Measurements from ENCODE around the gene CHMP4B. TPM values are rescaled to one million over a fixed set of nuclear protein-coding genes. Genes with fewer than 3 reads are reported as not detected.
A peak's percentile ranks its signal among the peaks of the same experiment; 100 is the strongest.

The CHMP4B gene
- total RNA-seq, 2 experiments from 2014 or later: 44.2 to 49.3 TPM

- Histone ChIP-seq H3K9me3 (ENCODE audit: control insufficient read depth in 1 of 2, insufficient read depth in 1 of 2, low read length in 2 of 2) (no peaks in the 10 kb centered on the region), H3K27me3 (ENCODE audit: control insufficient read depth in 1 of 2, insufficient read depth in 2 of 2, low read length in 2 of 2) (no peaks in the 10 kb centered on the region), H3K36me3 (ENCODE audit: insufficient read depth, low read length) (peaks cover 4% of the 10 kb centered on the region), H3K4me1 (ENCODE audit: insufficient read depth, low read length) (no peaks in the 10 kb centered on the region), H3K4me3 (ENCODE audit: low read length) (no peak overlapping the region), H3K27ac (ENCODE audit: low read depth in 1 of 2, low read length in 2 of 2) (no peak overlapping the region)
- Mint-ChIP-seq H3K9me3 (no peaks in the 10 kb centered on the region), H3K4me1 (ENCODE audit: low read depth) (no peaks in the 10 kb centered on the region), H3K27me3 (no peaks in the 10 kb centered on the region), H3K27ac (no peak overlapping the region), H3K4me3 (no peak overlapping the region), H3K36me3 (ENCODE audit: low read depth) (peaks cover 25% of the 10 kb centered on the region)
- ChIA-PET CTCF (no interaction called here), POLR2A (no interaction called here)
- TF ChIP-seq CTCF (IDR thresholded peaks at IDR 0.05): no peak
- intact Hi-C loops (cut with DNase I, micrococcal nuclease): no loop called here
- DNase-seq (no peak), ATAC-seq (ENCODE audit: poor library complexity) (no peak)
Measured at GRCh38 chr20:33772439-33772838, 38.7 kb upstream of the CHMP4B start.

- H3K4me1 Mint-ChIP-seq (ENCODE audit: low read depth): peaks cover under 1% of the 10 kb centered on the region
- no peak overlapping the region for H3K4me3 ChIP-seq (ENCODE audit: low read length)
- H3K27ac Mint-ChIP-seq: no peak overlapping the region
- no peaks in the 10 kb centered on the region for H3K27me3 ChIP-seq (ENCODE audit: control insufficient read depth in 1 of 2, insufficient read depth in 2 of 2, low read length in 2 of 2)
- ATAC-seq (ENCODE audit: poor library complexity) (no peak), DNase-seq (peak in 1 of 14 experiments; percentile 26)
- intact Hi-C loops (cut with DNase I, micrococcal nuclease): no loop called here
- H3K36me3 Mint-ChIP-seq (ENCODE audit: low read depth): peaks cover 21% of the 10 kb centered on the region
- no peak for TF ChIP-seq CTCF (IDR thresholded peaks at IDR 0.05)
- H3K27ac ChIP-seq (ENCODE audit: low read depth in 1 of 2, low read length in 2 of 2): no peak overlapping the region
- H3K4me3 Mint-ChIP-seq: no peak overlapping the region
- H3K9me3 Mint-ChIP-seq: no peaks in the 10 kb centered on the region
- ChIA-PET POLR2A (no interaction called here), CTCF (no interaction called here)
- H3K9me3 ChIP-seq (ENCODE audit: control insufficient read depth in 1 of 2, insufficient read depth in 1 of 2, low read length in 2 of 2): no peaks in the 10 kb centered on the region
- no peaks in the 10 kb centered on the region for H3K27me3 Mint-ChIP-seq
- H3K36me3 ChIP-seq (ENCODE audit: insufficient read depth, low read length): no peaks in the 10 kb centered on the region
- no peaks in the 10 kb centered on the region for H3K4me1 ChIP-seq (ENCODE audit: insufficient read depth, low read length)
Measured at GRCh38 chr20:33773412-33774089, 37.6 kb upstream of the CHMP4B start.

- peak overlapping the region; percentile 76 for H3K27ac Mint-ChIP-seq
Measured at GRCh38 chr20:33777816-33778215, 33.3 kb upstream of the CHMP4B start.

More at GRCh38 chr20:33777816-33778215, 33.3 kb upstream of the CHMP4B start:
- TF ChIP-seq CTCF (IDR thresholded peaks at IDR 0.05): no peak
- Histone ChIP-seq H3K4me3 (ENCODE audit: low read length) (no peak overlapping the region), H3K9me3 (ENCODE audit: control insufficient read depth in 1 of 2, insufficient read depth in 1 of 2, low read length in 2 of 2) (no peaks in the 10 kb centered on the region), H3K27ac (ENCODE audit: low read depth in 1 of 2, low read length in 2 of 2) (no peak overlapping the region), H3K27me3 (ENCODE audit: control insufficient read depth in 1 of 2, insufficient read depth in 2 of 2, low read length in 2 of 2) (no peaks in the 10 kb centered on the region), H3K36me3 (ENCODE audit: insufficient read depth, low read length) (no peaks in the 10 kb centered on the region), H3K4me1 (ENCODE audit: insufficient read depth, low read length) (peaks cover 3% of the 10 kb centered on the region)
- Mint-ChIP-seq H3K9me3 (no peaks in the 10 kb centered on the region), H3K27me3 (no peaks in the 10 kb centered on the region), H3K4me3 (no peak overlapping the region), H3K4me1 (ENCODE audit: low read depth) (peaks cover 7% of the 10 kb centered on the region), H3K36me3 (ENCODE audit: low read depth) (peaks cover 19% of the 10 kb centered on the region)
- ChIA-PET CTCF (interaction anchor here (0.7 kb wide), 1 partner anchor 292 kb away, joined by 3 read pairs; no protein-coding TSS in a partner anchor), POLR2A (no interaction called here)
- DNase-seq: no peak
- intact Hi-C loops (cut with DNase I, micrococcal nuclease): no loop called here
- no peak for ATAC-seq (ENCODE audit: poor library complexity)
